B cell (primary cell): ENCODE results near the gene OST4.

Experiments used
- CTCF ChIP-seq: fragments of 200-600 bp; IDR thresholded peaks from one replicate; pipeline ENCODE4 v1.8.0; 2022; ENCODE audit warnings: antibody characterized with exemption, mild to moderate bottlenecking
- EZH2 ChIP-seq: IDR thresholded peaks from 2 replicates; pipeline ENCODE4 v1.6.1; 2012; ENCODE audit warnings: borderline replicate concordance, low read depth, mild to moderate bottlenecking, moderate library complexity, low read length; ENCODE audit not compliant: insufficient read depth, poor library complexity, severe bottlenecking

GRCh38 chr2:27060323-27060722 is 11.1 kb downstream of the OST4 start:
- no peak for TF ChIP-seq CTCF
- no peak for TF ChIP-seq EZH2
